CD4-positive, alpha-beta T cell treated with Interleukin-1 beta for 1 hour (primary cell): ENCODE measurements around the gene SPNS3.

Source experiments
- DNase-seq, 2 donors: peaks; one replicate each; pipeline ENCODE4 v3.0.0-alpha.2; 2020 to 2022

SPNS3 gene

DNA sequence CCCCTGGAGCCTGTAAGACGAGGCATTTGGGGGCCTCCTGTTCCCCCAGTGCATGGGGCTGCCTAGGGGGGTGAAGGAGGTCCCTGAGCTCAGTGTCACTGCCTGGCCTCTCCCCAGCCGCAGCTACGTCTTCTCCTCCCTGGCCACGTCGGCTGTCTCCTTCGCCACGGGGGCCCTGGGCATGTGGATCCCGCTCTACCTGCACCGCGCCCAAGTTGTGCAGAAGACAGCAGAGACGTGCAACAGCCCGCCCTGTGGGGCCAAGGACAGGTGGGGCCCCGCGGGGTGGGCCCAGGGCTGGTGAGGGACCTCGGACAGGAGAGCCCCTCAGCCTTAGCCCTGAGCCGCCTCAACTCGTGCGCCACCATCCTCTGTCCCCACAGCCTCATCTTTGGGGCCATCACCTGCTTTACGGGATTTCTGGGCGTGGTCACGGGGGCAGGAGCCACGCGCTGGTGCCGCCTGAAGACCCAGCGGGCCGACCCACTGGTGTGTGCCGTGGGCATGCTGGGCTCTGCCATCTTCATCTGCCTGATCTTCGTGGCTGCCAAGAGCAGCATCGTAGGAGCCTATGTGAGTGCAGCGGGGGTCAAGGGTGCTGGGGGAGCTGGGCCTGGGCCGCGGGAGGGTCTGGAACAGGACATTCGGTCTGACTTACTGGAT is 99.3 kb downstream of the SPNS3 start:
- DNase-seq: no peak

DNA sequence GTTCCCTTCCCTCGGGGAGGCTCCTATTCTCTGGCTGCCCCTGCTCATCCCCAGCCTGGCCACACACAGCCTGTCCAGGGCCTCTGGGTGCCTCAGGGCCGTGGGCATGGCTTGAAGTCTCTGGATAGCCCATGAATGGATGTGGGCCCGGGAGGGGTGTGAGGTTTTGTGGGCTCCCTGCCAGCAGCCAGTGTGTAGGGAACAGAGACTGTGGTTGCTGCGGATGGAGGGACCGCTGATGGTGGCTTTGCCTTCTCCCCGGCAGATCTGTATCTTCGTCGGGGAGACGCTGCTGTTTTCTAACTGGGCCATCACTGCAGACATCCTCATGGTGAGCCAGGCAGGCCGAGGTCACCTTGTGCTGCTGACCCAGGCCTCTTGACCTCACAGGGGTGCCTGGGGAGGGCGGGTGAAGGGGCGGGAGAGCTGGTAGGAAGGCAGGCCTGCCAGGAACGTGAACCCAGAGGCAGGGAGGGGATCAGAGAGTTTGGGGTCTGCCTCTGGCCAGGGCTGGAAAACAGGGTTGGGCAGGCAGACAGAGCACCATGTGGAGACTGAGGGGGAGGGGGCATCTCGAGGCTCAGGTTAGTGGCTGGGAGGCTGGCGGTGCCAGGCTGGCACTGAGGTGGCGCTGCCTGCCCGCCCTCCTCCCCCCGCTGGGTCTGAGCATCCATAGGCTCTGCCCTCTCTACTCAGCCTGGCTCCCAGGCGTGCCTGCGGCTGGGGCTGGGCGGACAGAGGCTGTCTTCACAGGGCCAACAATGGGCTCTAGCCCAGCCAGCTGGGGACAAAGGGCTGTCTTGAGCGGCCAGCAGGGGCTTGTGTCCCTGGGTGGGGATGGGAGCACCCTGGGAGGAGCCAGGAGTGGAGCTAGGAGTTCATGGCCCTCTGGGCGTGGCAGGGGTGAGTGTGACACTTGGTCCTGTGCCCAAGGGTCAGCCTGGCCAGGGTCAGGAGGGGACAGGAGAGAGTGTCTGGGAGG is 100.1 kb downstream of the SPNS3 start:
- DNase-seq: no peak

DNA sequence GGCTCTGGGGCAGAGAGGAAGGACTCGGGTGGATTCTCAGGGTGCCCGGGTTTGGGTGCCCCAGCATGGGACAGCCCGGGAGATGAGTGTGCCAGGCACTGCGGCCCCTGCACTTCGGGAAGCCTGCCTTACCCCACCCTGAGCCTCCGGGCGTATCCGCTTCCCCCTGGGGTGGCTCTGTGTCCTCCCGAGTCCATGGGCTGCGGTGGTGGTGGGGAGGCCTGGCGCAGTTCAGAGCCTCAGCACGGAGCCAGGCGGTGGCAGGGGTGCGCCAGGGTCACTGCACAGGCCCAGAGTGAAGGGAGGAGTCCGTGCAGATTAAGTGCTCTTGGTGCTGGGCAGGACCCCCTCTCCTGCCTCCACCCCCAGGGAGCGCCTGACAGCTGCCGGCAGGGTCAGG is 100.8 kb downstream of the SPNS3 start:
- DNase-seq: no peak

DNA sequence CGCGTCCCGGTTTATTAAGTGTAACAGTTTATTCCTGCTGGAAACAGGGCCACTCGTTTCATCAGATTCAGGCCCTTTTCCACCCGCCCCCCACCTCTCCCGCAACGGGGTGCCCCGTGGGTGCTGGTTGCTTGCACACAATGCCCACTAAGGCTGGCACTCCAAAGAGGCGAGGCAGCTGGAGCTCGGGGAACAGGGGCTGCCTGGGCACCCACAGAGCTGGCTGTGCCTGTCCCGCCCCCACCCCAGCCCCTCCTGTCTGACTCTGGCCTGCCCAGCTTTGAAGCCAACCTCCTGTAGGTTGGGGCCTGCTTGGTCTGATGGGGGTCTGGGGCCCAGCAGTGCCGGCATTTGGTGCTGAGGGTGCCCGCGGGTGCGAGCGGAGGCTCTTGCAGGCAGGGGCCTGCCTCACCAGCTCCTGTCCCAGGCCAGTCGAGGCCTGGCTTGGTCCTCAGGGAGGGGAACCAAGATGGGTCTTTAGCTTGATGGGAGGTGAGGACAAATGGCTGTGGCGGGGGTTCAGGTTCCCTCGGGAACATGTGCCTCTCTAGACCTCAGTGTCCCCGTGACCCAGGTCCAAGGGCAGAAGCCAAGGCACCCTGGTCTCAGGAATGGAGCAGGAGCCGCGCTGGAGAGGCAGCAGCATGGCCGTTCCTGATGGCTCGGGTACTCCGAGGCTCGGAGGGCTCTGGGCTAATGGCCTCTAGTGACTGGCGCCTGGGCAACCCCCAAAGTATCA is 101.4 kb downstream of the SPNS3 start:
- no peak for DNase-seq

DNA sequence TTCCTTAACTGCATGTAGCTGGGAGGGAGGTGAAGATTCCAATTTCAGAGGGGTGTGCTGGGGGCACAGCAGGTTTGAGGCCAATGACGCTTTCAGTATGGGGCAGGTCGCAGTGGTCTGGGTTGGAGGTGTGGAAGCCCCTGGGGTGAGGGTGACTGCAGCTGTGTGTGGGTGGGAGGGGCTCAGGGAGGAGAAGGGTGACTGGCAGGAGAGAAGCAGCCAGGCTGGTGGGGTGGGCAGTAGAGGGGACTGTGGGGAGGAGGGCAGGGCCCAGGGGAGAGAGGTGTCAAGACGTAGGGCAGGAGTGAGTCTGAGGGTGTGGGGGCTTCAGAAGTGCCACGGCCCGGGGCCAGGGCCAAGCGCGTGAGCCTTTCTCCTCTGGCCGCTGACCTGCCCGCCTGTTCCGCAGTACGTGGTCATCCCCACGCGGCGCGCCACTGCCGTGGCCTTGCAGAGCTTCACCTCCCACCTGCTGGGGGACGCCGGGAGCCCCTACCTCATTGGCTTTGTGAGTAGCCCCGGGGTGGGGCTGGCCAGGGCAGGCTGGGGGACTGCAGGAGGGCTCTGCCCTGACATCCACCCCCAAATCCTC is 102.0 kb downstream of the SPNS3 start:
- DNase-seq: no peak

DNA sequence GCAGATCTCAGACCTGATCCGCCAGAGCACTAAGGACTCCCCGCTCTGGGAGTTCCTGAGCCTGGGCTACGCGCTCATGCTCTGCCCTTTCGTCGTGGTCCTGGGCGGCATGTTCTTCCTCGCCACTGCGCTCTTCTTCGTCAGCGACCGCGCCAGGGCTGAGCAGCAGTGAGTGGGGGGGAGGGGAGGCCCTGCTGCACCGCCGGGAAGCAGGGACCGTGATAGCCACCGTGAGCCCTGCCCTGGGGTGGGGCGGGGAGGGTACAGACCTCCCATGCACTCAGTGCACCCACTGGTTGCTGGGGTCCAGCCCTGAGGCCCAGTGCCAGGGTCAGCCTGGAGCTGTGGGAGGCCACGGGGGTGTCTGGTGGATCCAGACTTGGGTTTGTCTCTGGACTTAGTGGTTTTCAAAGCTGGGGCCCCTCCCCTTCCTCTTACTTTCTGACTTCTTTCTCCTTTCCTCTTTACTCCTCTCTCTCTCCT is 102.6 kb downstream of the SPNS3 start:
- DNase-seq: no peak

DNA sequence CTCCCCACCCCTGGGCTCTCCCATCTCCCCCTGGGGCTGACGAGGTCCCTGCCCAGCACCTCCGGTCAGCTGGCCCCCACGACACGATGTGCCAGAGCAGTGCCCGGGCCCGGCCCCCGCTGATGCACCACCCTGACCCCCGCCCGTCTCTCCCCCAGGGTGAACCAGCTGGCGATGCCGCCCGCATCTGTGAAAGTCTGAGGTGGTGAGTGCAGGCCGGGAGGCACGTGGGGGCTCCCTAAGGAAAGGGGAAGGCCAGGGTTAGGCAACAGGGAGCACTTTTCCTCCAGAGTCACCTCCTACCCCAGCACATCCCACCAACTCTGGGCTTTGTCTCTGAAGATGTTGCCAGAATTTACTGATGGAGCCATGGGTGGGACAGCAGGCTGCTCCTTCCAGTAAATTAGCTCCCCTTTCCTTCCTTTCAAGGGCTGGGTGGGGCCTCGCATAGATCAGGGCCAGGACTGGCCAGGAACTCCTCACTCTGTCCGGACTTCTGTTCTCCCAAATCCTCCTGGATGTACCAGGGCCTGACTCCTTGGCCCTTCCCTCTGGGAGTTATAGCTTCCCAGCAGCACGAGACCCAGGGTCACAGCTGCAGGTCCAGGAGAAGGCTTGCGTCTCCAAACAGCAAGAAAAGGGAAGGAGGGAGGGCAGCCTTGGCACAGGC is 103.1 kb downstream of the SPNS3 start:
- DNase-seq: no peak
